Glutamatergic neuron (in vitro differentiated cells): ENCODE results near the gene PGM2. TPM values are rescaled to one million over a fixed set of nuclear protein-coding genes. Genes with fewer than 3 reads are reported as not detected.

Source experiments
- DNase-seq: peaks from one replicate; pipeline ENCODE4 v3.0.0; 2022
- H3K27ac Mint-ChIP-seq: one replicate; pipeline ENCODE4 v1.8.0; 2020; ENCODE audit warnings: mild to moderate bottlenecking, mixed read lengths, inconsistent platforms; ENCODE audit not compliant: unreplicated experiment
- H3K27me3 Mint-ChIP-seq: one replicate; pipeline ENCODE4 v1.8.0; 2020; ENCODE audit warnings: mild to moderate bottlenecking, moderate library complexity, mixed read lengths, inconsistent platforms; ENCODE audit not compliant: unreplicated experiment
- H3K36me3 Mint-ChIP-seq: one replicate; pipeline ENCODE4 v1.8.0; 2020; ENCODE audit warnings: mild to moderate bottlenecking, mixed read lengths, inconsistent platforms; ENCODE audit not compliant: unreplicated experiment
- H3K4me1 Mint-ChIP-seq: one replicate; pipeline ENCODE4 v1.8.0; 2020; ENCODE audit warnings: mild to moderate bottlenecking, low read depth, mixed read lengths, inconsistent platforms; ENCODE audit not compliant: unreplicated experiment
- H3K4me3 Mint-ChIP-seq: one replicate; pipeline ENCODE4 v1.8.0; 2020; ENCODE audit warnings: mild to moderate bottlenecking, mixed read lengths, inconsistent platforms; ENCODE audit not compliant: unreplicated experiment
- H3K9me3 Mint-ChIP-seq: one replicate; pipeline ENCODE4 v1.8.0; 2020; ENCODE audit warnings: mild to moderate bottlenecking, moderate library complexity, mixed read lengths, inconsistent platforms; ENCODE audit not compliant: unreplicated experiment
- CTCF ChIP-seq: fragments of 200-600 bp; sonication (generic); IDR thresholded peaks from one replicate; pipeline ENCODE4 v1.5.0; 2021; ENCODE audit not compliant: partially characterized antibody, unreplicated experiment
- total RNA-seq: library from RNA; stranded (reverse); fragmentation: NEBNext Ultra II Directional; extraction: Animal tissue kit (Norgen Biotek cat#: 25700); gene quantifications from one replicate; pipeline ENCODE4 v1.2.1, GENCODE V29; 2021; ENCODE audit not compliant: unreplicated experiment

The PGM2 gene
- total RNA-seq, 1 donor from 2014 or later = 8.8 TPM

GRCh38 chr4:37825968-37826294, 555 bp upstream of the PGM2 start:
- peak overlapping the region; percentile 97 for H3K4me3 Mint-ChIP-seq
- H3K36me3 Mint-ChIP-seq = no peaks in the 10 kb centered on the region
- peaks cover 4% of the 10 kb centered on the region for H3K4me1 Mint-ChIP-seq
- TF ChIP-seq CTCF = no peak
- H3K9me3 Mint-ChIP-seq = peaks cover 3% of the 10 kb centered on the region
- H3K27me3 Mint-ChIP-seq = peaks cover 11% of the 10 kb centered on the region
- no peak for DNase-seq
- H3K27ac Mint-ChIP-seq = no peak overlapping the region

- Mint-ChIP-seq H3K27ac (peak overlapping the region; percentile 9), H3K36me3 (no peaks in the 10 kb centered on the region), H3K4me3 (peak overlapping the region; percentile 97), H3K27me3 (peaks cover 9% of the 10 kb centered on the region), H3K9me3 (peaks cover 3% of the 10 kb centered on the region), H3K4me1 (peaks cover 4% of the 10 kb centered on the region)
- TF ChIP-seq CTCF = no peak
- DNase-seq = no peak
Measured at GRCh38 chr4:37827030-37827685, 672 bp downstream of the PGM2 start.

GRCh38 chr4:37827802-37828321, 1.4 kb downstream of the PGM2 start:
- no peak for DNase-seq
- peaks cover 3% of the 10 kb centered on the region for H3K9me3 Mint-ChIP-seq
- peaks cover 4% of the 10 kb centered on the region for H3K4me1 Mint-ChIP-seq
- H3K27ac Mint-ChIP-seq = no peak overlapping the region
- TF ChIP-seq CTCF = no peak
- peak overlapping the region; percentile 97 for H3K4me3 Mint-ChIP-seq
- no peaks in the 10 kb centered on the region for H3K36me3 Mint-ChIP-seq
- H3K27me3 Mint-ChIP-seq = peaks cover 9% of the 10 kb centered on the region

GRCh38 chr4:37828843-37829242, 2.4 kb downstream of the PGM2 start:
- Mint-ChIP-seq H3K9me3 (peaks cover 3% of the 10 kb centered on the region), H3K4me1 (peaks cover 4% of the 10 kb centered on the region), H3K4me3 (no peak overlapping the region), H3K27ac (no peak overlapping the region), H3K36me3 (no peaks in the 10 kb centered on the region), H3K27me3 (peaks cover 9% of the 10 kb centered on the region)
- no peak for DNase-seq
- no peak for TF ChIP-seq CTCF

- Mint-ChIP-seq H3K4me3 (no peak overlapping the region), H3K27me3 (peaks cover 9% of the 10 kb centered on the region), H3K9me3 (peaks cover 3% of the 10 kb centered on the region), H3K4me1 (peaks cover 4% of the 10 kb centered on the region), H3K27ac (no peak overlapping the region), H3K36me3 (no peaks in the 10 kb centered on the region)
- no peak for TF ChIP-seq CTCF
- no peak for DNase-seq
Measured at GRCh38 chr4:37830640-37831039, 4.2 kb downstream of the PGM2 start.
